Measurements from ENCODE around the gene GATAD2A. TPM values are rescaled to one million over a fixed set of nuclear protein-coding genes. Genes with fewer than 3 reads are reported as not detected.
"Not testable (repeated sequence)": the region's sequence is repeated elsewhere in the genome, so short reads cannot be mapped to it uniquely, and the experiment has no call there.

GATAD2A gene
- polyA plus RNA-seq, 4 donors: 40.6 to 57.7 (median 50.0) TPM

GRCh38 chr19:19463348-19464117 is 58.1 kb downstream of the GATAD2A start:
- no peak for DNase-seq (ENCODE audit: low read depth in 4 of 4, low spot score in 2 of 4)

- no peak for DNase-seq (ENCODE audit: low read depth in 4 of 4, low spot score in 2 of 4)
These were observed 59.0 kb downstream of the GATAD2A start for GRCh38 chr19:19464339-19465098.

GRCh38 chr19:19465436-19466070 is 60.1 kb downstream of the GATAD2A start:
- DNase-seq (ENCODE audit: low read depth in 4 of 4, low spot score in 2 of 4): no peak

GRCh38 chr19:19466201-19466600 is 60.7 kb downstream of the GATAD2A start:
- DNase-seq (ENCODE audit: low read depth in 4 of 4, low spot score in 2 of 4): no peak

- DNase-seq (ENCODE audit: low read depth in 4 of 4, low spot score in 2 of 4): no peak
These were observed 63.1 kb downstream of the GATAD2A start for GRCh38 chr19:19468424-19469050.

- no peak for DNase-seq (ENCODE audit: low read depth in 4 of 4, low spot score in 2 of 4)
These were observed 65.1 kb downstream of the GATAD2A start for GRCh38 chr19:19470579-19470978.

- DNase-seq (ENCODE audit: low read depth in 4 of 4, low spot score in 2 of 4): no peak
These were observed 66.2 kb downstream of the GATAD2A start for GRCh38 chr19:19471682-19472081.

- DNase-seq (ENCODE audit: low read depth in 4 of 4, low spot score in 2 of 4): not testable (repeated sequence)
These were observed 66.6 kb downstream of the GATAD2A start for GRCh38 chr19:19472106-19472505.

- DNase-seq (ENCODE audit: low read depth in 4 of 4, low spot score in 2 of 4): no peak
These were observed 69.7 kb downstream of the GATAD2A start for GRCh38 chr19:19475015-19475765.

- no peak for DNase-seq (ENCODE audit: low read depth in 4 of 4, low spot score in 2 of 4)
These were observed 70.7 kb downstream of the GATAD2A start for GRCh38 chr19:19475849-19476828.

- DNase-seq (ENCODE audit: low read depth in 4 of 4, low spot score in 2 of 4): no peak
These were observed 72.4 kb downstream of the GATAD2A start for GRCh38 chr19:19477705-19478383.

- DNase-seq (ENCODE audit: low read depth in 4 of 4, low spot score in 2 of 4): no peak
These were observed 75.2 kb downstream of the GATAD2A start for GRCh38 chr19:19480688-19481087.

- no peak for DNase-seq (ENCODE audit: low read depth in 4 of 4, low spot score in 2 of 4)
These were observed 77.5 kb downstream of the GATAD2A start for GRCh38 chr19:19482809-19483596.

GRCh38 chr19:19485161-19485997 is 79.9 kb downstream of the GATAD2A start:
- no peak for DNase-seq (ENCODE audit: low read depth in 4 of 4, low spot score in 2 of 4)

GRCh38 chr19:19485998-19486290 is 80.5 kb downstream of the GATAD2A start:
- DNase-seq (ENCODE audit: low read depth in 4 of 4, low spot score in 2 of 4): no peak

GRCh38 chr19:19486343-19487076 is 81.0 kb downstream of the GATAD2A start:
- DNase-seq (ENCODE audit: low read depth in 4 of 4, low spot score in 2 of 4): no peak

Data from left renal cortex interstitium (tissue), 4 donors.